Right forelimb (tissue), 1 donor: Measurements from ENCODE around the gene BCL2A1.
A peak's percentile ranks its signal among the peaks of the same experiment; 100 is the strongest.
"Not testable (repeated sequence)": the region's sequence is repeated elsewhere in the genome, so short reads cannot be mapped to it uniquely, and the experiment has no call there.

Source experiments
- DNase-seq: peaks from one replicate; pipeline ENCODE4 v3.0.0-alpha.2; 2018

Gene BCL2A1

DNA sequence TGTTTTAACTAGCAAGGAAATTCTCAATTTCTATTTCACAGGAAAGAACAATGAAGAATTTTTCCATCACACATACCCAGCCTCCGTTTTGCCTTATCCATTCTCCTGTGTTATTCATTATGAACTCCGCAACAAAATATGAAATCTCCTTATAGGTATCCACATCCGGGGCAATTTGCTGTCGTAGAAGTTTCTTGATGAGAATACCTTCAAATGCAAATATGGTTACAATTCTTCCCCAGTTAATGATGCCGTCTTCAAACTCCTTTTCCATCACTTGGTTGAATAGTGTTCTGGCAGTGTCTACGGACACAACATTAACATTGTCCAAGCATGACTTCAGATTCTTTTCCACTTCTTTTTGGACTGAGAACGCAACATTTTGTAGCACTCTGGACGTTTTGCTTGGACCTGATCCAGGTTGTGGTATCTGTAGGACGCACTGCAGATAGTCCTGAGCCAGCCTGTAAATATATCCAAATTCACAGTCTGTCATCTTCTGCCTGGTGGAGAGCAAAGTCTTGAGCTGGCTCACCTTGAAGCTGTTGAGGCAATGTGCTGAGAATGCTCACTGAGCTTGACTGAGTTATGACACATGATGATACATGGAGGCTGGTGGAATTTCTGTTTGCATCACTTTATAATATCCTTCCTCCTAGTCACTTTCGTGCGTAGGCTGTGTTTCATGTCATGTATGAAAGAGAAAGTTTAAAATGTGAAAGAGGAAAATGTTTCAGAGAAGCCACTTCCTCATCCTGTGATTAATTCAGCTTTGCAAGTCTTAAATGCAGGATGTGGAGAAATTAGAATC lies at the start of gene BCL2A1:
Gene BCL2A1, minus strand, starts transcription at position 573 of the 811 bp plus-strand sequence. Its CDS starts 77 bp downstream, at position 496.
- DNase-seq = peak; percentile 44

DNA sequence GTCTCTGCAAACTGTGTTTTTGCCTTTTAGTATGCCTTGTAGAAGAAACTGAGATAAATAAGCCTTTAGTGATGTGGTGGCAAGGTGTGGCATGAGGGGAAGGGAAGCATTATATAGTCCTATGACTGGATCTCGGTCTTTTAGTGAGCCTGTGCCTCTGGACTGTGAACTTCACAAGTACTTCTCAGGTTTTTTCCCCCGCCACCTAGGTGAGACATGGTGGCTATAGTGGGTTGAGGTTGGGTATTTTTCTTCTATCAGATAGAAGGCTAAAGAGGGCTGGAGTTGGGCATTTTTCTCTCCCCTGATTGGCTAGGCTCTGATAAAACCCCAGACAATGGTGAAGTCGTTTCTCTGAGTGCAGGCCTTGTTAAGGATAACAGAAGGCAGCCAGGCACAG lies 49.7 kb upstream of the BCL2A1 start:
- DNase-seq = no peak

DNA sequence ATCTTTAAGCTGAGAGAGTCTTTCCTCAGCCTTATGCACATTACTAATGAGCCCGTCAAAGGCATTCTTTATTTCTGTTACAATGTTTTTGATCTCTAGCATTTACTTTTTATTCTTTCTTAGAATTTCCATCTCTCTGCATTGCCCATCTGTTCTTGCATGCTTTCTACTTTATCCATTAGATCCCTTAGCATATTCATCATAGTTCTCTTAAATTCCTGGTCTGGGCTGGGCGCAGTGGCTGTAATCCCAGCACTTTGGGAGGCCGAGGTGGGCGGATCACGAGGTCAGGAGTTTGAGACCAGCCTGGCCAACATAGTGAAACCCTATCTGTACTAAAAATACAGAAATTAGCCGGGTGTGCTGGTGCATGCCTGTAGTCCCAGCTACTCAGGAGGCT lies 49.2 kb upstream of the BCL2A1 start:
- not testable (repeated sequence) for DNase-seq

DNA sequence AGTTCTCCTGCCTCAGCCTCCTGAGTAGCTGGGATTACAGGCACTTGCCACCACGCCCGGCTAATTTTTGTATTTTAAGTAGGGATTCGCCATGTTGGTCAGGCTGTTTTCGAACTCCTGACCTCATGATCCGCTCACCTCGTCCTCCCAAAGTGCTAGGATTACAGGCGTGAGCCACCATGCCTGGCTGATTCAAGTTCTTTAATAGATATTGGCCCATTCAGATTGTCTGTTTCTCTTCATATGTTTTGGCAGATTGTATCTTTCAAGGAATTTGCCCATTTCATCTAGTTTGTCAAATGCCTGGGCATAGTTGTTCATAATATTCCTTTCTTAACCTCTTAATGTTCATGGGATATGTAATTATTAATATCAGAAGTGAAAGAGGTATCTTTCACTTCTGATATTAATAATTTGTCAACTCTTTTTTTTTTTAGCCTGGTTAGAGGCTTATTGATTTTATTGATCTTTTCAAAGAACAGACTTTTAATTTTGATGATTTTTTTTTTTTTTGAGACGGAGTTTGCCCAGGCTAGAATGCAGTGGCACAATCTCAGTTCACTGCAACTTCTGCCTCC lies 48.3 kb upstream of the BCL2A1 start:
- DNase-seq = no peak

DNA sequence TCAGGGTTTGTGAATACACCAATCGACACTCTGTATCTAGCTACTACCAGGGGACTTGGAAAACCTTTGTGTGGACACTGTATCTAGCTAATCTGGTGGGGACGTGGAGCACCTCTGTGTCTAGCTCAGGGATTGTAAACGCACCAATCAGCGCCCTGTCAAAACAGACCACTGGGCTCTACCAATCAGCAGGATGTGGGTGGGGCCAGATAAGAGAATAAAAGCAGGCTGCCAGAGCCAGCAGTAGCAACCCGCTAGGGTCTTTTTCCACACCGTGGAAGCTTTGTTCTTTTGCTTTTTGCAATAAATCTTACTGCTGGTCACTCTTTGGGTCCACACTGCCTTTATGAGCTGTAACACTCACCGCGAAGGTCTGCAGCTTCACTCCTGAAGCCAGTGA lies 46.1 kb upstream of the BCL2A1 start:
- DNase-seq = not testable (repeated sequence)

DNA sequence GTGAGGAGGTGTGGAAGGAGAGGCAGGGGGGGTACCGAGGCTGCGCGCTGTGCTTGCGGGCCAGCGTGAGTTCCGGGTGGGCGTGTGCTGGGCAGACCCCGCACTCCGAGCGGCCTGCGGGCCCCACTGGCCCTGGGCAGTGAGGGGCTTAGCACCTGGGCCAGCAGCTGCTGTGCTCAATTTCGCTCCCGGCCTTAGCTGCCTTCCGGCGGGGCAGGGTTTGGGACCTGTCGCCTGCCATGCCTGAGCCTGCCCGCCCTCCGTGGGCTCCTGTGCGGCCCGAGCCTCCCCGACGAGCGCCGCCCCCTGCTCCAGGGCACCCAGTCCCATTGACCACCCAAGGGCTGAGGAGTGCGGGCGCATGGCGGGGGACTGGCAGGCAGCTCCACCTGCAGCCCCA lies 45.5 kb upstream of the BCL2A1 start:
- DNase-seq = not testable (repeated sequence)

DNA sequence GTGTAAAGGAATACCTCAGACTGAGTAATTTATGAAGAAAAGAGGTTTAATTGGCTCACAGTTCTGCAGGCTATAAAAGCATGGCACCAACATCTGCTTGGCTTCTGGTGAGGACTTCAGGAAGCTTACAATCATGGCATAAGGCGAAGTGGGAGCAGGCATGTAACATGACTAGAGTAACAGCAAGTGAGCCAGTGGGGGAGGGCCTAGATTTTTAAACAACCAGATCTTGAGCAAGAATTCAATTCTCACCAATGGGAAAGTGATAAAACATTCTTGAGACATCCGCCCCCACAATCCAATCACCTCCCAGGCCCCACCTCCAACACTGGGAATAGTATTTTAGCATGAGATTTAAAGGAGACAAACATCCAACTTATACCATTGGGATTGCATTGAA lies 44.2 kb upstream of the BCL2A1 start:
- no peak for DNase-seq

DNA sequence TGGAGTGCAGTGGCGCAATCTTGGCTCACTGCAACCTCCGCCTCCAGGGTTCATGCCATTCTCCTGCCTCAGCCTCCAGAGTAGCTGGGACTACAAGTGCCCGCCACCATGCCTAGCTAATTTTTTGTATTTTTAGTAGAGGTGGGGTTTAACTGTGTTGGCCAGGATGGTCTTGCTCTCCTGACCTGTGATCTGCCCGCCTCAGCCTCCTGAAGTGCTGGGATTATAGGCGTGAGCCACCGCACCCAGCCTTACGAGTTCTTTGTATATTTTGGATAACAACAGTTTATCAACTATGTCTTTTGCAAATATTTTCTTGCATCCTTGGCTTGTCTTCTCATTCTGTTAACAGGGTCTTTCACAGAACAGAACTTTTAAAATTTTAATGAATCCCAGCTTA lies 43.2 kb upstream of the BCL2A1 start:
- DNase-seq = not testable (repeated sequence)

DNA sequence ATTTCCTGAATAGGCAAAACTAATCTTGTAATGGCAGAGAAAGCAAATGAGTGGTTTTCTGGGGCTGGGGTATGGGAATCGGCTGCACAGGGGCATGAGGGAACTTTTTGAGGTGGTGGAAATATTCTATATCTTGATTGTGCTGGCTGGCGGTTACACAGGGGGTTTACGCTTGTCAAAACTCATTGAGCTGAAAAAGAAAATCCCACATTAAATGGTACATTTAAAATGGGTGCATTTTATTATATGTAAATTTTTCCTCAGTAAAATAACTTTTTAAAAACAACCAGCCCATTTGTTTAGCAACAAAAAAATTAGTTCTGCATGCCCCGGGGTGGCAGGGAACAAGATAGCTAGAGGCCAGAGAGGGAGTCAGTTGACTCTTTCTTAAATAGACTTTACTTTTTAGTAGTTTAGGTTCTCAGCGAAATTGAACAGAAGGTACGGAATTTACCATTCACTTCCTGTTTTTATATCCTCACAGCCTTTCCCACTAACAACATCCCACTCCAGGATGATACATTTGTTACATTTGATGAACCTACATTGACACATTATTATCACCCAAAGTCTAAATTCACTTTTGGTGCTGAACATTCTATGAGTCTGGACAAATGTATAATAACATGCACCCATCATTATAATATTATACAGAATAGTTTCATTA lies 41.2 kb upstream of the BCL2A1 start:
- no peak for DNase-seq

DNA sequence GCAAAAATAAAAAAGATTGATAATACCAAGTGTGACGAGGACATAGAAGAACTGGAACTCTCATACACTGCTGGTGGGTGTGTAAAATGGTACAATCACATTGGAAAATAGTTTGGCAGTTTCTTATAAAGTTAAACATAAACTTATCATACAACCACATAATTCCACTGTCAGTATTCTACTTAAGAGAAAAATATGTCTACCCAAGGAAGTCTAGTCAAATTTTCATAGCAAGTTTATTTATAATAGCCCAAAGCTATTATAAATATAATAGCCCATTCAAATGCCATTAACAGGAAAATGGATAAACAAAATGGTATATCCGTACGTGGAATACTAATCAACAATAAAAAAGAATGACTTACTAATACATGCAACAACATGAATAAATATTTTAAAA lies 40.6 kb upstream of the BCL2A1 start:
- DNase-seq = no peak

DNA sequence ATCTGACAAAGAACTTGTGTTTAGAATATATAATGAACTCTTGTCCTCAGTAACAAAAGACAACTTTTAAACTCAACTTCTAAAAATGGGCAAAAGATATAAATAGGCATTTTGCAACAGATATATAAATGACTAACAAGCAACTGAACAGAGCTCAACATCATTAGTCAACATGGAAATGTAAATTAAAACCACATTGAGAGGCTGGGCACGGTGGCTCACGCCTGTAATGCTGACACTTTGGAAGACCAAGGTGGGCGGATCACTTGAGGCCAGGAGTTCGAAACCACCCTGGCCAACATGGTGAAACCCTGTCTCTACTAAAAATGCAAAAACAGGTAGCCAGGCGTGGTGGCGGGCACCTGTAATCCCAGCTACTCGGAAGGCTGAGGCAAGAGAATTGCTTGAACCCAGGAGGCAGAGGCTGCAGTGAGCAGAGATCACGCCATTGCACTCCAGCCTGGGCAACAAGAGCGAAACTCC lies 40.1 kb upstream of the BCL2A1 start:
- not testable (repeated sequence) for DNase-seq

DNA sequence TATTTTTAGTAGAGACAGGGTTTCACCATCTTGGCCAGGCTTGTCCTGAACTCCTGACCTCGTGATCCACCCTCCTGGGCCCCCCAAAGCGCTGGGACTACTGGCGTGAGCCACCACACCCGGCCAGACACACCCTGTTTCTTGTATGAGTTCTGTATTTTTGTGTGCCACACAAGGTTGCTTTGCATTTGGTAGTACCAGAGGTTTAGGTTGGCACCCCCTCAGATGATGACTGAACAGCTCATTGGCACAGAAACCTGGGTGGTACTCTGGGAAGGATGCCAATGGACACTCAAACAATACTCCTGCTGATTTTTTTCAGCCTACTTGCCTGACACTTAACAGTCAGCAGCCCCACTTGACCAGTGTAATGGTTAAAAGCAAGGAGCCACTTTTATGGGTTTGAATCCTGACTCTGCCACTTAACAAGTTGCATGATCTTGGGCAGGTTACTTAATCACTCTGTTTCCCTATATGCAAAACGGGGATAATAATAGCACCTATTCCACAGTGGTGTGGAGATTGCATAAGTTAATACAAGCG lies 39.2 kb upstream of the BCL2A1 start:
- no peak for DNase-seq

DNA sequence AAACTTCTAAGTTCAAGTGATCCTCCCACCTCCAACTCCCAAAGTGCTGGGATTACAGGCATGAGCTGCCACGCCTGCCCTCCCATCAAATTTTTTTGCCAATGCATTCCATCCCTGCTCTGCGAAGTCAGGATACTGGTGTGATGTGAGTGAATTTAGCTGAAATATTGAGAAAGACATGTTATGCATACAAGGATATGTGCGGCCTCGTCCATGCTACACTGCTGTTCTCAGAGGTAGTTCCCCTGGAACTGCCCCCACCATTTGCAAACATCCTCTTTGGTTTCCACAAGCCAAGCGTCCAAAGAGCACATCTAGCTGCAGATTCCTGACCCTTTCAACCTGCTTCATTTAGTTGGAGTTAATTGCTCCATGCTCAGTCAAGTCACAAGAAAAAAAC lies 36.5 kb upstream of the BCL2A1 start:
- no peak for DNase-seq

DNA sequence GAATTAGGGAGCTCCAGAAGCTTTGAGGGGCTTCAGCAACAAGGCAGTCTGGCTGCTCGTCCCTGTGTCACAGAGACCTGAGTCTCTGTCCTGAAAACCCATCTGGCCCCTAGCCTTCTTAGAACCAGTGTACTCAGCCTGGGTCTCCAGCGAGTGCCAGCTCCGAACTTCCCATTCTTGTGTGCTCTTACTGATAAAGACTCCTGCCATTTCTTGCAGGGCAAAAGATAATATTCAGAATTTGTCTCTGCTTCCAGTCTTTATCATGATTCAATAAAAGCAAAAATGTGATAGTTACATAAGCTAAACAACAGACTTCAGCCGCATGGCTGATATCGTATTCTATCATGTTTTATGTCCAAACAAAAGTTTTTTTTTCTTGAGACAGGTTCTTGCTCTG lies 36.0 kb upstream of the BCL2A1 start:
- no peak for DNase-seq

DNA sequence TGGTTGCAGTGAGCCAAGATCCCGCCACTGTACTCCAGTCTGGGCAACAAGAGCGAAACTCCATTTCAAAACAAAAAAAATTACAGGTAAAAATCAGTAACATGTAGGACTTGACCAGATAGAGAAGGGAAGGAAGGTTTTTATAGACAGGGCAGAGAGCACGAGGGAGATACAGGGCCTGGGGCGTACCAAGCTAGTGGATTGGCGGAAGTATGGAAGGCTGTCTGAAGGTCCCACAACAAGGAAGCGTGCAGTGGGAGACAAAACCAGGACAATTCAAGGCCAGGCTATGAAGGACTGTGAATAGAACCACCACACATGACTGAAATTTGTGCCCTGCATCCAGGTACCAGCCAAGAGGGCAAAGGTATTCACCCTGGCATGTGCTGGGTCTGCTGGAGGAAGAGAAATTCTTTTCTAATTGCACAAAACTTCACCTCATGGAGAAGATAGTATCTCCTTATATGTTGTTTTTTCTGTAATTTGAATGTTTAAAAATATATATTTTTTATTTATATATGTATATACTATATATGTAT lies 33.0 kb upstream of the BCL2A1 start:
- no peak for DNase-seq

DNA sequence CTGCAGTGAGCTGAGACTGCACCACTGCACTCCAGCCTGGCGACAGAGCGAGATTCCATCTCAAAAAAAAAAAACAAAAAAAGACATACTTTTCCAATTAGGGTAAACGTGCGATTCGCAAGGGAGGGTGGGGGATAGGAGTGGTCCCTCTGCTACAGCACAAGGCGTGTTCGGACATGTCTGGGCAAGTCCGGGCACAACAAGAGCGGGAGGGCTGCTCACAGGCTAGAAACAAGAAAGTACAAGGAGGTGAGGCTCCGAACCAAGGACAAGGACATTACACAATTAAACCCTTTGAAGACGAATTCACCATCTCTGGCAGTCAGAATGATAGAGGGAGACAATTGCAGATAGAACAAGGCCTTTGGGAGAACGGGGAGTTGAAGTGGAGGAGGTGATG lies 32.2 kb upstream of the BCL2A1 start:
- no peak for DNase-seq

DNA sequence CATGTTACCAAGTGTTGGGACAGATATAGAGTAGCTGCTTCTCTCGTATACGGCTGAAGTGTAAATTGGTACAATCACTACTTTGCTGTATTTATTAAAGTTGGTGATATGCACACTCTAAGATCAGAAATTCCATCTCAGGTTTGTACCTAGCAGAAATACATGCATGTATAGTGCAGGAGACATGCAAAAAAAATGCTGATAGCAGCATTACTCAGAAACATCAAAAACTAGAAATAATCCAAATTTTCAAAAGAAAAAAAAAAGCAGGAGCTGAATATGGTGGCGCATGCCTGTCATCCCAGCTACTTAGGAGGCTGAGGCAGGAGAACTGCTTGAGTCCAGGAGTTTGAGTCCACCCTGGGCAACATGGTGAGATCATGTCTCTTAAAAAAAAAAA lies 31.3 kb upstream of the BCL2A1 start:
- no peak for DNase-seq

DNA sequence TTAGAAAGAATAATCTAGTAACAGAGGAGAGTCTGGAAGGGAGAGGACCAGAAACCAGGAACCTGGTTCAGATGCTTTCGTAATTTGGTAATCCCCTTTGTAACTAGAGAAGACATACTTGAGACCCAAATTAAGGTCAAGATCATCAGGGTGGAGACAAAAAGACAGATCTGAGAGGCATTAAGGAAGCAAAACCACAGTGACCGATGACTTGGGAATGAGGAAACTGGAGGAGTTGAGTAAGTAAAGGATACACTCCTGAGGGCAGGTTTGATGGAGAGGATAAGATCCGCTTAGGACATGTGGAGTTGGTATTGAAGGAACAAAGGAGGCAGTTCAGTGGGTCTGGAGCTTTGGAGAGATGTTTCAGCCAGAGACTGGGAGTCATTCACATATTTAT lies 23.6 kb upstream of the BCL2A1 start:
- DNase-seq = no peak

DNA sequence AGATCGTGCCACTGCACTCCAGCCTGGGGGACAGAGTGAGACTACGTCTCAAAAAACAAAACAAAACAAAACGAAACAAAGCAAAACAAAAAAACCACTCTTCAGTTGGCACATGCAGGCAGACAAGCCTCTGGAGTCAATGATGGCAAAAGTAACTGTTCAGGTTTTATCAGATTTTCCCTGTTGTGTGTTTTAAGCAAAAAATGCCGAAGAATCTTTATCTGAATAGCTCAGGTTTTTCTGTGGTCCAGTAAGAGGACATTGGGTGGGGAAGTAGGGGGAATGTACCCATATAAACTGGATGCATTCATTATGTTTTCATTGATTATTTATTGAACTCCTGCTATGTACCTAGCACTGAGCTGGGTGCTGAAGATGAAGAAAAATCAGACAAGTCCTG lies 20.8 kb upstream of the BCL2A1 start:
- DNase-seq = no peak

DNA sequence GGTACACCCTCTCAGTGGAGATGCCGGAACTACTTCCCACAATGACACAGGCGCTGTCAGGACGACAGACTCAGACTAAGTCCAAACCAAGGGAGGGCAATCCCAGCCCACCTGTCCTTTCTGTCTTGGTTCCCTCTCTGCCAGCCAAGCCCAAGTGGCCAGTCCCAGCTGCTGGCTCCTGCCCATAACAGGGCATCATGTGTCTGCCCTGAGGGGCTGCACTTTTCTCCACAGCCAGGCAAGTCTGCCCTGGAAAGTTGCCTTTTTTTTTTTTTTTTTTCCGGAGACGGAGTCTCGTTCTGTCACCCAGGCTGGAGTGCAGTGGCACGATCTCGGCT lies 20.0 kb upstream of the BCL2A1 start:
- no peak for DNase-seq

DNA sequence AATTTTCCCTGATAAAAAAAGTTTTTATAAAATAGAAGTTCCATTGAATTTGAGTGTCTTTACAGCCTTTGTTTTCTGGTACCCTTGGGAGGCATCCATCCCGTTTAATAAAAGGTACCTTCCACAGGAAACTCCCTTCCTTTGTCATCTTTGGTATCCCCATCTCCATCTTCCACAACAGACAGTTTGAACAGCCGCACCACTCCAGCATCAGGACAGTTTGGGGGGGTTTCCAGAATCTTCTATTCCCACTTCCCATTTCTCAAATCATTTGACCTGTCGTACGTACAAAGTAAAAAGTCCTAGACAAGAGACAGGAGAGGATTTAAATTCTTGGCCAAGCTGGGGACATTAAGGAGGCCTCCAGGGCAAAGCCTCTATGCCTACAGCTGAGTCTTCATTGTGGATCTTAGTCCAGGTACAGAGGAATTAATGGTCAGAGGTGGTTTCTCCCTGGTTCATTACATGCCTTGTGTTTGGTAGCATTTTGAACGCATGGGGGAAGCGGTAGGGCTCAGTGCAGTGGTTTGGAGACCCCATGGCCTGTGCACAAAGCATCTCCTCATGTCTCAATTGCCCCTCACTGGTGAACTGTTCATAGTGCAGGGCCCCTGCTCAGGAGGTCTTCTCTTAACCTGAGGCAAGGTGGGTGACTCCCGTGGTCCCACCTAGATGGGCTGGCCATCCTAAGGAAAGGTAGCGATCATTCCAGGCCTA lies 19.4 kb upstream of the BCL2A1 start:
- no peak for DNase-seq

DNA sequence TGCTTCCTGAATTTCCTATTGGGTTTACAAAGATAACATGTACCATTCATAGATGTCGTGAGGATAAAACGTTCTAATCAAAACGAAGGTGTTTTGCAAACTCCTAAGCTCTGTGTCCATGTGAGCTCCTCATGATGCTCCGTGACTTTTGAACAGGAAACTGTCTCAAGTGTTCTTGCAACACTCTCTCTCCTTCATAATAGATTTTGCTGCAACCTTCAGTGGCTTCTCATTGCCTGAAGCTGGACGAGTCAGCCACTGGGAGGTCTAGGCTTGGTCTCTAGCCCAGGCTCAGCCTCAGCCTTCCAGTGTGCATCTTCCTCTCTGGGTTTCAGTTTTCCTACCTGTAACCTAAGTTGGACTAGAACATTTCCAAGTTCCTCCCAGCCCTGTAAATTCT lies 18.7 kb upstream of the BCL2A1 start:
- no peak for DNase-seq

DNA sequence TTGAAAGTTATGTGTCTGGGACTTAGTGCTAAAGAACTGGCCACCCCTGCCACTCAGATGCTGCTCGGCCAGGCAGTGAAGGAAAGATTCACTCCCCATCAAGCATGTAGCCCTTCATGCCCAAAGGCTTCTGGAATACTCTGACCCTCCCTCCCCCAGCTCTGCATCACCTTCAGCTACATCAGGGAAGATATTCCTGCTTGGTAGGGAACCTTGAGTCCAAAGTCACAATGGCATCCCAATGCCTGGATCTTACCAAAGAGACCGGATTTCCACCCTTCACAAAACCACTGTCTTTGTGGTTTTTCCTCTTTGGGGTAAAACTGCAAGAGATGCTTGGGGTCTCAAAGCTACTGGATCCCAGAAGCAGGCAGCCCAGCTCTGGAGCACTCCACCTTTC lies 18.2 kb upstream of the BCL2A1 start:
- no peak for DNase-seq
